ENCODE measurements around the gene UBTD2.

The UBTD2 gene

DNA sequence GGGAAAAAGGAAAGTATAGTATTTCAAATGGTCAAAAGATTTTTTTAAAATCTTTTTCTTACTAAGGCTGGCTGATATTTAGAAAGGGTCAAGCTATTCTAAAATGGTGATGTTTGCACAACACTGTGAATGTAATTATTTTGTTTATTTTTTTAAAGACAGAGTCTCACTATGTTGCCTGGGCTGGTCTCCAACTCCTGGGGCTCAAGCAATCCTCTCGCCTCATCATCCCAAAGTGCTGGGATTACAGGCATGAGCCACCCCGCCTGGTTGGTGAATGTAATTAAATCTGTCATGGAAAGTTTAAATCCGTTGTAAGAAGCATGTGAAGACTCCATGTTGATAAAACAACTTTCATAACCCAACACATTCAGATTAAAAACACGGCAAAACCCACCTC lies 2.6 kb downstream of the UBTD2 start:
- no peaks in the 10 kb centered on the region for H3K27me3 ChIP-seq (replicated peaks; ENCODE audit: control insufficient read depth, insufficient read depth, low read length)
- no peak for DNase-seq (ENCODE audit: extremely low read depth, insufficient read length)
- no peaks in the 10 kb centered on the region; the same call in 1 of the 2 replicates for H3K36me3 ChIP-seq (ENCODE audit: control insufficient read depth, insufficient read depth, low read length)
- TF ChIP-seq, protein P1, sequence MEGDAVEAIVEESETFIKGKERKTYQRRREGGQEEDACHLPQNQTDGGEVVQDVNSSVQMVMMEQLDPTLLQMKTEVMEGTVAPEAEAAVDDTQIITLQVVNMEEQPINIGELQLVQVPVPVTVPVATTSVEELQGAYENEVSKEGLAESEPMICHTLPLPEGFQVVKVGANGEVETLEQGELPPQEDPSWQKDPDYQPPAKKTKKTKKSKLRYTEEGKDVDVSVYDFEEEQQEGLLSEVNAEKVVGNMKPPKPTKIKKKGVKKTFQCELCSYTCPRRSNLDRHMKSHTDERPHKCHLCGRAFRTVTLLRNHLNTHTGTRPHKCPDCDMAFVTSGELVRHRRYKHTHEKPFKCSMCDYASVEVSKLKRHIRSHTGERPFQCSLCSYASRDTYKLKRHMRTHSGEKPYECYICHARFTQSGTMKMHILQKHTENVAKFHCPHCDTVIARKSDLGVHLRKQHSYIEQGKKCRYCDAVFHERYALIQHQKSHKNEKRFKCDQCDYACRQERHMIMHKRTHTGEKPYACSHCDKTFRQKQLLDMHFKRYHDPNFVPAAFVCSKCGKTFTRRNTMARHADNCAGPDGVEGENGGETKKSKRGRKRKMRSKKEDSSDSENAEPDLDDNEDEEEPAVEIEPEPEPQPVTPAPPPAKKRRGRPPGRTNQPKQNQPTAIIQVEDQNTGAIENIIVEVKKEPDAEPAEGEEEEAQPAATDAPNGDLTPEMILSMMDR (IDR thresholded peaks at IDR 0.05; ENCODE audit: insufficient read depth, low read length, poor library complexity, severe bottlenecking) = no peak
- H3K4me3 ChIP-seq (replicated peaks; ENCODE audit: low read depth, low read length) = peak overlapping the region; percentile 69

DNA sequence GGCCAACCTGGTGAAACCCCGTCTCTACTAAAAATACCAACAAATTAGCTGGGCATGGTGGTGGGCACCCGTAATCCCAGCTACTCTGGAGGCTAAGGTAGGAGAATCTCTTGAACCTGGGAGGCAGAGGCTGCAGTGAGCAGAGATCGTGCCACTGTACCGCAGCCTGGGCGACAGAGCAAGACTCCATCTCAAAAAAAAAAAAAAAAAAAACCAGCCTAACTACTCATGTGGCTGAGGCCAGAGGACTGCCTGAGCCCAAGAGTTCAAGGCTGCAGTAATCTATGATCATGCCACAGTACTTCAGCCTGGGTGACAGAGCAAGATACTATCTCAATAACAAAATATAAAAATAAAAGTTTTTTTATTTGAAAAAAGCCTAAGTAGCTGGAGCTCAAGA lies 3.2 kb downstream of the UBTD2 start:
- no peak overlapping the region for H3K4me3 ChIP-seq (replicated peaks; ENCODE audit: low read depth, low read length)

DNA sequence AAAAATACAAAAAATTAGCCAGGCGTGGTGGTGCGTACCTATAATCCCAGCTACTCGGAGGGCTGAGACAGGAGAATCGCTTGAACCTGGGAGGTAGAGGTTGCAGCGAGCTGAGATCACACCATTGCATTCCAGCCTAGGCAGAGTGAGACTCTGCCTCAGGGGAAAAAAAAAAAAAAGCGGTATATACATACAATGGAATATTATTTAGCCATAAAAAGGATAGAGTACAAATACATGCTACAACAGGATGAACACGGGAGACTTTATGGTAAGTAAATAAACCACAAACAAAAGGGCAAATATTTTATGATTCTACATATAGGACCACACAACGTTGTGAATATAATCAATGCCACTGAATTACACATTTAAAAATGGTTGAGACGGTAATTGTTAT lies 5.2 kb downstream of the UBTD2 start:
- H3K4me3 ChIP-seq (replicated peaks; ENCODE audit: low read depth, low read length) = no peak overlapping the region
- H3K36me3 ChIP-seq (ENCODE audit: control insufficient read depth, insufficient read depth, low read length) = no peaks in the 10 kb centered on the region; the same call in 1 of the 2 replicates
- TF ChIP-seq, protein P1 (IDR thresholded peaks at IDR 0.05; ENCODE audit: insufficient read depth, low read length, poor library complexity, severe bottlenecking) = no peak
- no peaks in the 10 kb centered on the region for H3K27me3 ChIP-seq (replicated peaks; ENCODE audit: control insufficient read depth, insufficient read depth, low read length)
- no peak for DNase-seq (ENCODE audit: extremely low read depth, insufficient read length)

More for the DNA sequence above, 3.2 kb downstream of the UBTD2 start:
- TF ChIP-seq, protein P1 (IDR thresholded peaks at IDR 0.05; ENCODE audit: insufficient read depth, low read length, poor library complexity, severe bottlenecking) = no peak
- Histone ChIP-seq H3K36me3 (ENCODE audit: control insufficient read depth, insufficient read depth, low read length) (no peaks in the 10 kb centered on the region; the same call in 1 of the 2 replicates), H3K27me3 (replicated peaks; ENCODE audit: control insufficient read depth, insufficient read depth, low read length) (no peaks in the 10 kb centered on the region)
- no peak for DNase-seq (ENCODE audit: extremely low read depth, insufficient read length)

DNA sequence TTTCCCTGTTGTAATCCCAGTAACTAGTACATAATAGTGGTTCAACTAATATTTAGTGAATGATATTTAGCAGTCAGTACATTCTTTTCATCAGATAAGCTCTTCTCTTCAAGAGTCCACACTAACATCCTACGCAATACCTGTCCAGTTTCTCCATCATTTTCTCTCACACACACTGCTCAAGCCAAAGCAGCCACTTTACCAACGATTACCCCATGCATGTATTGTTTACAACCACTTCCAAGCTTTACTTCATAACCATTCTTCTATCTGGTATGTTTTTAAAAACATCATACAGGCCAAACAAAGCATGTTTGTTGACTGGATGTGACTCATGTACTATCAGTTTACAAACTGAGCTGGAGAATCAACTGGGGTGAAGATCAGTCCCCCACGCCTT lies 7.3 kb downstream of the UBTD2 start:
- Histone ChIP-seq H3K4me3 (replicated peaks; ENCODE audit: low read depth, low read length) (no peak overlapping the region), H3K27me3 (replicated peaks; ENCODE audit: control insufficient read depth, insufficient read depth, low read length) (no peaks in the 10 kb centered on the region), H3K36me3 (ENCODE audit: control insufficient read depth, insufficient read depth, low read length) (no peaks in the 10 kb centered on the region; the same call in 1 of the 2 replicates)
- no peak for DNase-seq (ENCODE audit: extremely low read depth, insufficient read length)
- TF ChIP-seq, protein P1 (IDR thresholded peaks at IDR 0.05; ENCODE audit: insufficient read depth, low read length, poor library complexity, severe bottlenecking) = no peak

DNA sequence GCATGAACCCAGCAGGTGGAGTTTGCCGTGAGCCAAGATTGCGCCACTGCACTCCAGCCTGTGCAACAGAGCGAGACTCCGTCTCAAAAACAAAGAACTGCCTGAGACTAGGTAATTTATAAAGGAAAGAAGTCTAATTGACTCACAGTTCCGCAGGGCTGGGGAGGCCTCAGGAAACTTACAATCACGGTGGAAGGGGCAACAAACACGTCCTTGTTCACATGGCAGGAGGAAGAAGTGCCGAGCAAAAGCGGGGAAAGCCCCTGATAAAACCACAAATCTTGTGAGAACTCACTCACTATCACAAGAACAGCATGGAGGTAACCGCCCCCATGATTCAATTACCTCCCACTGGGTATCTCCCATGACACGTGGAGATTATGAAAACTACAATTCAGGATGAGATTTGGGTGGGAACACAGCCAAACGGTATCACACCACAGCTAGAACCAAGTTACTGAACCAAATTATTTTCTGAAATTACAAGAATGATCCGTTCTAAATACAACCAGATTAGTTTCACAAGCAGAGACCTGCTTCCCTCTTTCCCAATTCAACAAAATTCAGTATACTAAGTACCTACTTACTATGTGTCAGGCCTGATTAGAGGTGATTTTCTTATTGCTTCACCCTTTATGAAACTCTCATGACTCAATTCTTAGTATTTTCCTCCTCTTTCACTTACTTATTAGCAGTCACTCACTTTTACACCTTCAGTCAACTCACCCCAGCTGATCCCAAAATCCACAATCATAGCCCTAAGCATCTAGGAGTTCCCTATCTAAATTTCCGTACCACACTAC lies 8.4 kb downstream of the UBTD2 start:
- H3K36me3 ChIP-seq (ENCODE audit: control insufficient read depth, insufficient read depth, low read length) = no peaks in the 10 kb centered on the region; the same call in 1 of the 2 replicates
- no peak overlapping the region for H3K4me3 ChIP-seq (replicated peaks; ENCODE audit: low read depth, low read length)
- no peaks in the 10 kb centered on the region for H3K27me3 ChIP-seq (replicated peaks; ENCODE audit: control insufficient read depth, insufficient read depth, low read length)
- TF ChIP-seq, protein P1 (IDR thresholded peaks at IDR 0.05; ENCODE audit: insufficient read depth, low read length, poor library complexity, severe bottlenecking) = no peak
- DNase-seq (ENCODE audit: extremely low read depth, insufficient read length) = peak; percentile 37
